HepG2 (cell line): ENCODE measurements around the gene PTGDR2. TPM values are rescaled to one million over a fixed set of nuclear protein-coding genes. Genes with fewer than 3 reads are reported as not detected.

Source experiments
- BHLHE40 ChIP-seq: IDR thresholded peaks from 2 replicates; pipeline ENCODE4 v1.6.1; 2011; ENCODE audit warnings: low read length, improper control_type of control experiment
- CCDC6 ChIP-seq: sonication (generic); formaldehyde crosslinking; IDR thresholded peaks from 2 replicates; pipeline ENCODE4 v1.8.1; 2022; ENCODE audit warnings: mild to moderate bottlenecking, missing genetic modification reagents, moderate library complexity
- FOXO1 ChIP-seq: sonication (generic); formaldehyde crosslinking; IDR thresholded peaks from 2 replicates; pipeline ENCODE4 v1.4.0; 2020; ENCODE audit warnings: missing genetic modification reagents
- GABPB1 ChIP-seq: IDR thresholded peaks from 2 replicates; pipeline ENCODE4 v1.6.1; 2016; ENCODE audit warnings: mild to moderate bottlenecking, missing genetic modification reagents, moderate library complexity, missing compliant biosample characterization
- KDM4B ChIP-seq: sonication (generic); formaldehyde crosslinking; IDR thresholded peaks from 2 replicates; pipeline ENCODE4 v1.4.0; 2020; ENCODE audit warnings: missing genetic modification reagents
- MBD4 ChIP-seq: IDR thresholded peaks from 2 replicates; pipeline ENCODE4 v1.6.1; 2012; ENCODE audit warnings: low read length, inconsistent platforms, borderline replicate concordance
- NRL ChIP-seq: sonication (generic); formaldehyde crosslinking; IDR thresholded peaks from 2 replicates; pipeline ENCODE4 v1.5.0; 2020; ENCODE audit warnings: missing genetic modification reagents, mild to moderate bottlenecking, moderate library complexity, borderline replicate concordance
- RFX5 ChIP-seq: IDR thresholded peaks from 2 replicates; pipeline ENCODE4 v1.6.1; 2011; ENCODE audit warnings: low read depth, low read length, improper control_type of control experiment
- SCMH1 ChIP-seq: sonication (generic); formaldehyde crosslinking; IDR thresholded peaks from 2 replicates; pipeline ENCODE4 v1.9.0; 2021; ENCODE audit warnings: missing genetic modification reagents, mild to moderate bottlenecking, borderline replicate concordance
- SRSF1 ChIP-seq: fragments of 200-400 bp; formaldehyde crosslinking; optimal IDR thresholded peaks from 2 replicates; pipeline ENCODE3; 2017; ENCODE audit warnings: mild to moderate bottlenecking, low read depth, low read length, moderate library complexity
- STAT5B ChIP-seq: sonication (generic); formaldehyde crosslinking; IDR thresholded peaks from 2 replicates; pipeline ENCODE4 v1.4.0; 2020; ENCODE audit warnings: missing genetic modification reagents
- TCF12 ChIP-seq, 2 experiments: fragments of 450-650 bp in 1 of 2; sonication (generic) in 1 of 2; formaldehyde crosslinking in 1 of 2; IDR thresholded peaks; 2 replicates each; pipeline versions ENCODE4 v1.6.1 to v1.8.0; 2017 to 2022; ENCODE audit warnings: antibody characterized with exemption in 1 of 2, mild to moderate bottlenecking in 1 of 2, missing genetic modification reagents in 1 of 2, moderate library complexity in 1 of 2
- TRIM24 ChIP-seq: sonication (generic); formaldehyde crosslinking; IDR thresholded peaks from 2 replicates; pipeline ENCODE4 v1.8.0; 2022; ENCODE audit warnings: mild to moderate bottlenecking, missing genetic modification reagents
- ZFP41 ChIP-seq: sonication (generic); formaldehyde crosslinking; IDR thresholded peaks from 2 replicates; pipeline ENCODE4 v1.4.0; 2020; ENCODE audit warnings: mild to moderate bottlenecking, missing genetic modification reagents, borderline replicate concordance
- ZNF138 ChIP-seq: sonication (generic); formaldehyde crosslinking; IDR thresholded peaks from 2 replicates; pipeline ENCODE4 v1.5.0; 2020; ENCODE audit warnings: mild to moderate bottlenecking, low read depth, missing genetic modification reagents
- ZNF558 ChIP-seq: sonication (generic); formaldehyde crosslinking; IDR thresholded peaks from 2 replicates; pipeline ENCODE4 v1.9.0; 2022; ENCODE audit warnings: mild to moderate bottlenecking, missing genetic modification reagents, borderline replicate concordance
- ZNF577 ChIP-seq: sonication (generic); formaldehyde crosslinking; IDR thresholded peaks from 2 replicates; pipeline ENCODE4 v1.4.0; 2020; ENCODE audit warnings: mild to moderate bottlenecking, low read depth, missing genetic modification reagents, borderline replicate concordance
- ZNF614 ChIP-seq: IDR thresholded peaks from 2 replicates; pipeline ENCODE4 v1.6.1; 2018; ENCODE audit warnings: missing biosample characterization, missing genetic modification reagents, inconsistent platforms, borderline replicate concordance
- ZNF746 ChIP-seq: sonication (generic); formaldehyde crosslinking; IDR thresholded peaks from 2 replicates; pipeline ENCODE4 v1.8.0; 2022; ENCODE audit warnings: mild to moderate bottlenecking, missing genetic modification reagents
- polyA plus RNA-seq, 8 experiments: library from polyadenylated mRNA; depleted of rRNA in 3 of 8; stranded (reverse) in 7 of 8; unstranded in 1 of 8; fragments of >200 nt; fragmentation: Illumina TruSeq in 4 of 8; extraction: Trizol in 4 of 8; gene quantifications; 2 replicates each; pipeline versions ENCODE4 v1.2.1 to v1.2.3, GENCODE V29; 2011 to 2016; ENCODE audit warnings: low read depth in 4 of 8, missing spikeins in 1 of 8, mixed read lengths in 1 of 8; ENCODE audit not compliant: insufficient read depth in 1 of 8
- total RNA-seq, 5 experiments: library from RNA; depleted of rRNA; stranded (reverse); fragments of >200 nt; fragmentation: Illumina TruSeq; extraction: Trizol; gene quantifications; 2 replicates each; pipeline ENCODE4 v1.2.3, GENCODE V29; 2016; ENCODE audit warnings: low read depth in 1 of 5
- TF ChIP-seq, protein P1 (sequence below): sonication (generic); formaldehyde crosslinking; IDR thresholded peaks from 2 replicates; pipeline ENCODE4 v1.4.0; 2020; ENCODE audit warnings: mild to moderate bottlenecking, missing genetic modification reagents
- TF ChIP-seq, protein P2 (sequence below): sonication (generic); formaldehyde crosslinking; IDR thresholded peaks from 2 replicates; pipeline ENCODE4 v1.4.0; 2020; ENCODE audit warnings: missing genetic modification reagents
- TF ChIP-seq, protein P3 (sequence below): sonication (generic); formaldehyde crosslinking; IDR thresholded peaks from 2 replicates; pipeline ENCODE4 v1.4.0; 2020; ENCODE audit warnings: missing genetic modification reagents, borderline replicate concordance

The PTGDR2 gene
- total and polyA plus RNA-seq, 2 of the 13 experiments (the other 11 are each of a cell fraction or from before 2014, with no cell fraction given), result 1.9 to 2.5 TPM

DNA sequence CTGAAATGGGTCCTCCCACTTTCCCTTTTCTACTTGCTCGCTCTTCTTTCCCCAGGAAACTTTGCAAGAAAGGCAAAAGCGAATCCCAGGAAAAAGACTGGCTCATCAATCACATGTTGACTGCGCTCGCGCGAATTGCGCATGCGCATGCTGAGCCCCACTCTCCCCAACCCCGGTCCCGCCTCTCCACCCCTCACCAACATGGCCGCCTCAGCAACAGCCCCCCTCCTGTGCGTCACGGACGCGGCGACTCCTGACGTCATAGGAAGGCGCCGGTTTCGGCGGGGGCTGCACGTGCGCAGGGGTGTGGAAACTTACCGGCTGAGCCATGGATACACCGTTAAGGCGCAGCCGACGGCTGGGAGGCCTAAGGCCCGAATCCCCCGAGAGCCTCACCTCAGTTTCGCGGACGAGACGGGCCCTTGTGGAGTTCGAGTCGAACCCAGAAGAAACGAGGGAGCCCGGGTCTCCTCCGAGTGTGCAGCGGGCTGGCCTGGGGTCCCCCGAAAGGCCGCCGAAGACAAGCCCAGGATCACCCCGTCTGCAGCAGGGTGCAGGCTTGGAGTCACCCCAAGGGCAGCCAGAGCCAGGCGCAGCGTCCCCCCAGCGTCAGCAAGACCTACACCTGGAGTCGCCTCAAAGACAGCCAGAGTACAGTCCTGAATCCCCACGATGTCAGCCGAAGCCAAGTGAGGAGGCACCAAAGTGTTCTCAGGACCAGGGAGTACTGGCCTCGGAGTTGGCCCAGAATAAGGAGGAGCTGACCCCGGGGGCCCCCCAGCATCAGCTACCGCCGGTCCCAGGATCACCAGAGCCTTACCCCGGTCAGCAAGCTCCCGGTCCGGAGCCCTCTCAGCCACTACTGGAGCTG, 13.7 kb downstream of the PTGDR2 start, which contains the start of gene CCDC86 (continued):
- TF ChIP-seq, protein P1, sequence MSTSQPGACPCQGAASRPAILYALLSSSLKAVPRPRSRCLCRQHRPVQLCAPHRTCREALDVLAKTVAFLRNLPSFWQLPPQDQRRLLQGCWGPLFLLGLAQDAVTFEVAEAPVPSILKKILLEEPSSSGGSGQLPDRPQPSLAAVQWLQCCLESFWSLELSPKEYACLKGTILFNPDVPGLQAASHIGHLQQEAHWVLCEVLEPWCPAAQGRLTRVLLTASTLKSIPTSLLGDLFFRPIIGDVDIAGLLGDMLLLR (CRISPR knock-in tag), result peak; percentile 99; the same call in 1 of the 2 replicates
- TF ChIP-seq NRL (CRISPR knock-in tag), result peak; percentile 87
- TF ChIP-seq SRSF1, result peak; percentile 25
- TF ChIP-seq, protein P2, sequence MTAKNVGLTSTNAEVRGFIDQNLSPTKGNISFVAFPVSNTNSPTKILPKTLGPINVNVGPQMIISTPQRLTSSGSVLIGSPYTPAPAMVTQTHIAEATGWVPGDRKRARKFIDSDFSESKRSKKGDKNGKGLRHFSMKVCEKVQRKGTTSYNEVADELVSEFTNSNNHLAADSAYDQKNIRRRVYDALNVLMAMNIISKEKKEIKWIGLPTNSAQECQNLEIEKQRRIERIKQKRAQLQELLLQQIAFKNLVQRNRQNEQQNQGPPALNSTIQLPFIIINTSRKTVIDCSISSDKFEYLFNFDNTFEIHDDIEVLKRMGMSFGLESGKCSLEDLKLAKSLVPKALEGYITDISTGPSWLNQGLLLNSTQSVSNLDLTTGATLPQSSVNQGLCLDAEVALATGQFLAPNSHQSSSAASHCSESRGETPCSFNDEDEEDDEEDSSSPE (CRISPR knock-in tag), result peak; percentile 79
- TF ChIP-seq ZNF614, result peak; percentile 92; the same call in 1 of the 2 replicates
- peak; percentile 88 for TF ChIP-seq FOXO1
- TF ChIP-seq CCDC6 (CRISPR knock-in tag), result peak; percentile 82; the same call in 1 of the 2 replicates
- no peak for TF ChIP-seq ZNF577
- TF ChIP-seq ZNF558 (CRISPR knock-in tag), result peak; percentile 78; the same call in 1 of the 2 replicates
- TF ChIP-seq STAT5B (CRISPR knock-in tag), result no peak; the same call in 1 of the 2 replicates
- TF ChIP-seq TRIM24 (CRISPR knock-in tag), result no peak
- TF ChIP-seq TCF12 (IDR thresholded peaks at IDR 0.05), result no peak
- TF ChIP-seq TCF12 (CRISPR knock-in tag; IDR thresholded peaks at IDR 0.05), result peak; percentile 43; the same call in 1 of the 2 replicates
- no peak for TF ChIP-seq MBD4
- TF ChIP-seq ZNF746 (CRISPR knock-in tag), result peak; percentile 93
- TF ChIP-seq BHLHE40, result peak; percentile 100
- TF ChIP-seq ZNF138 (CRISPR knock-in tag), result 0 out of 2 replicates have a peak, but pooled peaks have one; percentile 32
- TF ChIP-seq ZFP41 (CRISPR knock-in tag), result 0 out of 2 replicates have a peak, but pooled peaks have one; percentile 38
- TF ChIP-seq GABPB1 (CRISPR knock-in tag), result peak; percentile 92
- TF ChIP-seq, protein P3, sequence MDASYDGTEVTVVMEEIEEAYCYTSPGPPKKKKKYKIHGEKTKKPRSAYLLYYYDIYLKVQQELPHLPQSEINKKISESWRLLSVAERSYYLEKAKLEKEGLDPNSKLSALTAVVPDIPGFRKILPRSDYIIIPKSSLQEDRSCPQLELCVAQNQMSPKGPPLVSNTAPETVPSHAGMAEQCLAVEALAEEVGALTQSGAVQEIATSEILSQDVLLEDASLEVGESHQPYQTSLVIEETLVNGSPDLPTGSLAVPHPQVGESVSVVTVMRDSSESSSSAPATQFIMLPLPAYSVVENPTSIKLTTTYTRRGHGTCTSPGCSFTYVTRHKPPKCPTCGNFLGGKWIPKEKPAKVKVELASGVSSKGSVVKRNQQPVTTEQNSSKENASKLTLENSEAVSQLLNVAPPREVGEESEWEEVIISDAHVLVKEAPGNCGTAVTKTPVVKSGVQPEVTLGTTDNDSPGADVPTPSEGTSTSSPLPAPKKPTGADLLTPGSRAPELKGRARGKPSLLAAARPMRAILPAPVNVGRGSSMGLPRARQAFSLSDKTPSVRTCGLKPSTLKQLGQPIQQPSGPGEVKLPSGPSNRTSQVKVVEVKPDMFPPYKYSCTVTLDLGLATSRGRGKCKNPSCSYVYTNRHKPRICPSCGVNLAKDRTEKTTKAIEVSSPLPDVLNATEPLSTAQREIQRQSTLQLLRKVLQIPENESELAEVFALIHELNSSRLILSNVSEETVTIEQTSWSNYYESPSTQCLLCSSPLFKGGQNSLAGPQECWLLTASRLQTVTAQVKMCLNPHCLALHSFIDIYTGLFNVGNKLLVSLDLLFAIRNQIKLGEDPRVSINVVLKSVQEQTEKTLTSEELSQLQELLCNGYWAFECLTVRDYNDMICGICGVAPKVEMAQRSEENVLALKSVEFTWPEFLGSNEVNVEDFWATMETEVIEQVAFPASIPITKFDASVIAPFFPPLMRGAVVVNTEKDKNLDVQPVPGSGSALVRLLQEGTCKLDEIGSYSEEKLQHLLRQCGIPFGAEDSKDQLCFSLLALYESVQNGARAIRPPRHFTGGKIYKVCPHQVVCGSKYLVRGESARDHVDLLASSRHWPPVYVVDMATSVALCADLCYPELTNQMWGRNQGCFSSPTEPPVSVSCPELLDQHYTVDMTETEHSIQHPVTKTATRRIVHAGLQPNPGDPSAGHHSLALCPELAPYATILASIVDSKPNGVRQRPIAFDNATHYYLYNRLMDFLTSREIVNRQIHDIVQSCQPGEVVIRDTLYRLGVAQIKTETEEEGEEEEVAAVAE (CRISPR knock-in tag), result peak; percentile 43; the same call in 1 of the 2 replicates
- no peak for TF ChIP-seq SCMH1 (CRISPR knock-in tag)
- TF ChIP-seq RFX5, result peak; percentile 85
- TF ChIP-seq KDM4B, result peak; percentile 78; the same call in 1 of the 2 replicates
